Neural progenitor cell (in vitro differentiated cells): Measurements from ENCODE around the gene PLS3.

Source experiments
- EZH2 ChIP-seq: fragments of 200-600 bp; sonication (generic); IDR thresholded peaks from 2 replicates; pipeline ENCODE4 v1.6.1; 2017; ENCODE audit warnings: antibody characterized with exemption, mild to moderate bottlenecking, moderate library complexity
- EZH2phosphoT487 ChIP-seq: fragments of 200-600 bp; sonication (generic); IDR thresholded peaks from 2 replicates; pipeline ENCODE4 v1.6.1; 2017; ENCODE audit warnings: antibody characterized with exemption
- TF ChIP-seq, protein P1 (sequence below): fragments of 200-600 bp; sonication (generic); IDR thresholded peaks from 2 replicates; pipeline ENCODE4 v1.5.1; 2017; ENCODE audit warnings: antibody characterized with exemption, mild to moderate bottlenecking

GRCh38 chrX:115650449-115650848, 89.5 kb downstream of the PLS3 start:
- TF ChIP-seq, protein P1, sequence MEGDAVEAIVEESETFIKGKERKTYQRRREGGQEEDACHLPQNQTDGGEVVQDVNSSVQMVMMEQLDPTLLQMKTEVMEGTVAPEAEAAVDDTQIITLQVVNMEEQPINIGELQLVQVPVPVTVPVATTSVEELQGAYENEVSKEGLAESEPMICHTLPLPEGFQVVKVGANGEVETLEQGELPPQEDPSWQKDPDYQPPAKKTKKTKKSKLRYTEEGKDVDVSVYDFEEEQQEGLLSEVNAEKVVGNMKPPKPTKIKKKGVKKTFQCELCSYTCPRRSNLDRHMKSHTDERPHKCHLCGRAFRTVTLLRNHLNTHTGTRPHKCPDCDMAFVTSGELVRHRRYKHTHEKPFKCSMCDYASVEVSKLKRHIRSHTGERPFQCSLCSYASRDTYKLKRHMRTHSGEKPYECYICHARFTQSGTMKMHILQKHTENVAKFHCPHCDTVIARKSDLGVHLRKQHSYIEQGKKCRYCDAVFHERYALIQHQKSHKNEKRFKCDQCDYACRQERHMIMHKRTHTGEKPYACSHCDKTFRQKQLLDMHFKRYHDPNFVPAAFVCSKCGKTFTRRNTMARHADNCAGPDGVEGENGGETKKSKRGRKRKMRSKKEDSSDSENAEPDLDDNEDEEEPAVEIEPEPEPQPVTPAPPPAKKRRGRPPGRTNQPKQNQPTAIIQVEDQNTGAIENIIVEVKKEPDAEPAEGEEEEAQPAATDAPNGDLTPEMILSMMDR = no peak
- no peak for TF ChIP-seq EZH2
- TF ChIP-seq EZH2phosphoT487 = no peak
